Ovary (tissue), 3 donors: Measurements from ENCODE around the gene TTLL6.

Experiments
- EP300 ChIP-seq: sonication (generic); formaldehyde crosslinking; IDR thresholded peaks from one replicate; pipeline ENCODE4 v1.6.1; 2017; ENCODE audit warnings: antibody characterized with exemption
- POLR2A ChIP-seq: fragments of 450-650 bp; IDR thresholded peaks from one replicate; pipeline ENCODE4 v1.6.1; 2017; ENCODE audit warnings: antibody characterized with exemption, mild to moderate bottlenecking, moderate library complexity
- TF ChIP-seq, protein P1 (sequence below), 3 donors: fragments of 450-650 bp in 2 of 3; fragments of 200-600 bp in 1 of 3; IDR thresholded peaks; one replicate each; pipeline versions ENCODE4 v1.5.1 to v1.8.0; 2016 to 2022; ENCODE audit warnings: antibody characterized with exemption in 3 of 3, mild to moderate bottlenecking in 1 of 3
- donor health status: DM: no; HTN: no; CAD: no.

DNA sequence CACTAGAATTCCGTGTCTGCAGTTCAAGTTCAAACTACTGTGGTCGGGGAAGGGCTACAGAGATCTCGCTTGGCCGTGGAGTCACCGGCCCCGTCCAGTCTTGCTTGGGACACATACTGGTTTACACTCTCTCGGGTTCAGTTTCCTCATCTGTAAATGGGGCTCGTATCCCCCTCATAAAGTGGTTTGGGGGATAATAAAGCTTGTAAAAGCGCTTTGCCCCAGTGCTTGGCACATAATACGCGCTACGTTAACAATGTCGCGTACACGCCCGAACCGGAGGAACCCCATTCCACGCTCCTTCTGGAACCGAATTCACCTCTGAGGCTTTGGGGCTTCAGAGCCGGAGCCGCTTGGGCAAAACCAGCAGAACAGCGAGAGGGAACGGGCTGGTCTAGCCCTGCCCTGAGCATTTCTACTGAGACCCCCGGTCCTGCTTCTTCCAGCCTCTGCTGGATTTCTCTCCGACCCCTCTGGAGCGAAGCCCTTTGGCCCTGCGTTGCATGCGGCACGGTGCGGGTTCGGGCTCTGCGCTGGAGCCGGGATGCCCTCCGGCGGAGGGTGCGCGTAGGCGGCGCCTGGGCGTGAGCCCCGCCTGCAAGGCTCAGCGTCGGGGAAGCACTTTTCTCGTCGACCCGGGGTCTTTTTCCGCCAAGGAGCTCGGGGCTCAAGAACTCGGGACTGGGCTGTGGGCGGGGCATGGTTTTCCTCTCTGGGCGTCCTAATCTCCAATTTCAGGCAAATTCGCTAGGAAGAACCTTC lies 62.3 kb downstream of the TTLL6 start:
- TF ChIP-seq, protein P1, sequence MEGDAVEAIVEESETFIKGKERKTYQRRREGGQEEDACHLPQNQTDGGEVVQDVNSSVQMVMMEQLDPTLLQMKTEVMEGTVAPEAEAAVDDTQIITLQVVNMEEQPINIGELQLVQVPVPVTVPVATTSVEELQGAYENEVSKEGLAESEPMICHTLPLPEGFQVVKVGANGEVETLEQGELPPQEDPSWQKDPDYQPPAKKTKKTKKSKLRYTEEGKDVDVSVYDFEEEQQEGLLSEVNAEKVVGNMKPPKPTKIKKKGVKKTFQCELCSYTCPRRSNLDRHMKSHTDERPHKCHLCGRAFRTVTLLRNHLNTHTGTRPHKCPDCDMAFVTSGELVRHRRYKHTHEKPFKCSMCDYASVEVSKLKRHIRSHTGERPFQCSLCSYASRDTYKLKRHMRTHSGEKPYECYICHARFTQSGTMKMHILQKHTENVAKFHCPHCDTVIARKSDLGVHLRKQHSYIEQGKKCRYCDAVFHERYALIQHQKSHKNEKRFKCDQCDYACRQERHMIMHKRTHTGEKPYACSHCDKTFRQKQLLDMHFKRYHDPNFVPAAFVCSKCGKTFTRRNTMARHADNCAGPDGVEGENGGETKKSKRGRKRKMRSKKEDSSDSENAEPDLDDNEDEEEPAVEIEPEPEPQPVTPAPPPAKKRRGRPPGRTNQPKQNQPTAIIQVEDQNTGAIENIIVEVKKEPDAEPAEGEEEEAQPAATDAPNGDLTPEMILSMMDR (IDR thresholded peaks at IDR 0.05): no peak
- TF ChIP-seq EP300 (no peak), POLR2A (no peak)
